Esophagus muscularis mucosa (tissue), 4 donors: Measurements from ENCODE around the gene NEU4. TPM values are rescaled to one million over a fixed set of nuclear protein-coding genes. Genes with fewer than 3 reads are reported as not detected.

Experiments used
- DNase-seq: peaks from one replicate; pipeline ENCODE4 v3.0.0-alpha.2; 2017; ENCODE audit errors: extremely low spot score
- H3K27ac ChIP-seq, 4 donors: fragments of 200-600 bp; sonication (generic); replicated peaks in 1 of 4; 1 replicate in 3 of 4; 2 replicates in 1 of 4; pipeline ENCODE4 v1.5.1; 2016 to 2019; ENCODE audit warnings: mild to moderate bottlenecking in 1 of 4
- H3K27me3 ChIP-seq, 4 donors: fragments of 200-600 bp; sonication (generic); one replicate each; pipeline versions ENCODE4 v1.5.1 to v1.6.0; 2016 to 2019
- H3K36me3 ChIP-seq, 4 donors: fragments of 200-600 bp; sonication (generic); one replicate each; pipeline ENCODE4 v1.5.1; 2016 to 2019
- H3K4me1 ChIP-seq, 4 donors: fragments of 200-600 bp; sonication (generic); one replicate each; pipeline ENCODE4 v1.5.1; 2016 to 2019
- H3K4me3 ChIP-seq, 4 donors: fragments of 200-600 bp; sonication (generic); 1 replicate in 2 of 4; 2 replicates in 2 of 4; pipeline ENCODE4 v1.5.1; 2016 to 2019; ENCODE audit warnings: mild to moderate bottlenecking in 4 of 4, moderate library complexity in 1 of 4
- H3K9me3 ChIP-seq, 4 donors: fragments of 200-600 bp; sonication (generic); 1 replicate in 3 of 4; 2 replicates in 1 of 4; pipeline ENCODE4 v1.5.1; 2016 to 2019
- CTCF ChIP-seq, 3 experiments: fragments of 200-600 bp in 2 of 3; fragments of 450-650 bp in 1 of 3; sonication (generic) in 2 of 3; IDR thresholded peaks; one replicate each; pipeline ENCODE4 v1.5.1; 2017 to 2019; ENCODE audit warnings: antibody characterized with exemption in 3 of 3, mild to moderate bottlenecking in 2 of 3, moderate library complexity in 1 of 3
- EP300 ChIP-seq: sonication (generic); formaldehyde crosslinking; IDR thresholded peaks from one replicate; pipeline ENCODE4 v1.6.1; 2017; ENCODE audit warnings: antibody characterized with exemption
- POLR2A ChIP-seq: fragments of 450-650 bp; IDR thresholded peaks from one replicate; pipeline ENCODE4 v1.6.1; 2017; ENCODE audit warnings: antibody characterized with exemption, moderate library complexity, mild to moderate bottlenecking, low read depth
- POLR2AphosphoS5 ChIP-seq, 2 donors: sonication (generic); formaldehyde crosslinking; IDR thresholded peaks; one replicate each; pipeline ENCODE4 v1.6.1; 2017; ENCODE audit warnings: antibody characterized with exemption in 2 of 2
- WGBS: methylation state at CpG from one replicate; pipeline ENCODE4 v1.1.5; 2018; 5-methylcytosine and 5-hydroxymethylcytosine counted together
- intact Hi-C: fragments of 100-400 bp; cut with DNase I; formaldehyde crosslinking; loops from one replicate; pipeline ENCODE4 v1.15.1; 2023
- total RNA-seq, 4 donors: library from RNA; depleted of rRNA; stranded (reverse); fragments of >200 nt; gene quantifications; one replicate each; pipeline versions ENCODE4 v1.1.0 to v1.2.1, GENCODE V29; 2016

NEU4 gene
- total RNA-seq, 4 donors from 2014 or later, result 1.5 to 5.4 TPM; not detected in 2

- H3K27me3 ChIP-seq, result peaks cover 0 to 51% (median 0%) of the 10 kb centered on the region in 4 donors
- 86% methylated on average over 15 of the region's 40 CpGs for WGBS
- peaks cover 0 to 20% (median 0%) of the 10 kb centered on the region in 4 donors for H3K4me1 ChIP-seq
- H3K36me3 ChIP-seq, result no peaks in the 10 kb centered on the region
- TF ChIP-seq POLR2A (no peak), CTCF (IDR thresholded peaks at IDR 0.05) (no peak), EP300 (no peak), POLR2AphosphoS5 (IDR thresholded peaks at IDR 0.05) (no peak)
- no peak overlapping the region for H3K27ac ChIP-seq
- H3K4me3 ChIP-seq, result no peak overlapping the region
- DNase-seq, result no peak
- intact Hi-C loops, result no loop called here
- H3K9me3 ChIP-seq, result no peaks in the 10 kb centered on the region
These were observed 4.0 kb downstream of the NEU4 start for GRCh38 chr2:241812730-241813643.

- Histone ChIP-seq H3K9me3 (no peaks in the 10 kb centered on the region), H3K27me3 (peaks cover 0 to 59% (median 0%) of the 10 kb centered on the region in 4 donors), H3K27ac (no peak overlapping the region), H3K4me3 (no peak overlapping the region), H3K36me3 (no peaks in the 10 kb centered on the region), H3K4me1 (peaks cover 0 to 20% (median 0%) of the 10 kb centered on the region in 4 donors)
- no peak for TF ChIP-seq POLR2A
- no peak for TF ChIP-seq POLR2AphosphoS5 (IDR thresholded peaks at IDR 0.05)
- TF ChIP-seq CTCF (IDR thresholded peaks at IDR 0.05), result no peak
- TF ChIP-seq EP300, result no peak
- intact Hi-C loops, result no loop called here
- no peak for DNase-seq
- 53% methylated on average over 12 of the region's 20 CpGs for WGBS
These were observed 4.8 kb downstream of the NEU4 start for GRCh38 chr2:241813644-241814392.

- no peak for TF ChIP-seq POLR2AphosphoS5 (IDR thresholded peaks at IDR 0.05)
- no peak for TF ChIP-seq CTCF (IDR thresholded peaks at IDR 0.05)
- no peak for TF ChIP-seq POLR2A
- no peak for TF ChIP-seq EP300
- H3K9me3 ChIP-seq, result no peaks in the 10 kb centered on the region
- peaks cover 0 to 60% (median 0%) of the 10 kb centered on the region in 4 donors for H3K27me3 ChIP-seq
- peaks cover 0 to 20% (median 0%) of the 10 kb centered on the region in 4 donors for H3K4me1 ChIP-seq
- WGBS, result 89% methylated on average over 3 of the region's 17 CpGs
- intact Hi-C loops, result no loop called here
- H3K36me3 ChIP-seq, result no peaks in the 10 kb centered on the region
- DNase-seq, result no peak
- no peak overlapping the region for H3K4me3 ChIP-seq
- no peak overlapping the region for H3K27ac ChIP-seq
These were observed 5.3 kb downstream of the NEU4 start for GRCh38 chr2:241814393-241814642.

- peaks cover 0 to 60% (median 0%) of the 10 kb centered on the region in 4 donors for H3K27me3 ChIP-seq
- intact Hi-C loops, result no loop called here
- 92% methylated on average over 31 of the region's 52 CpGs for WGBS
- no peaks in the 10 kb centered on the region for H3K36me3 ChIP-seq
- H3K27ac ChIP-seq, result no peak overlapping the region
- H3K4me1 ChIP-seq, result peaks cover 0 to 19% (median 0%) of the 10 kb centered on the region in 4 donors
- H3K4me3 ChIP-seq, result no peak overlapping the region
- DNase-seq, result no peak
- TF ChIP-seq POLR2AphosphoS5 (IDR thresholded peaks at IDR 0.05), result no peak
- TF ChIP-seq CTCF (IDR thresholded peaks at IDR 0.05), result no peak
- no peak for TF ChIP-seq EP300
- TF ChIP-seq POLR2A, result no peak
- H3K9me3 ChIP-seq, result no peaks in the 10 kb centered on the region
These were observed 5.9 kb downstream of the NEU4 start for GRCh38 chr2:241814643-241815476.
